Right atrium auricular region (tissue), 2 donors: ENCODE results near the gene MYADML2. TPM values are rescaled to one million over a fixed set of nuclear protein-coding genes. Genes with fewer than 3 reads are reported as not detected.
"Not testable (repeated sequence)": the region's sequence is repeated elsewhere in the genome, so short reads cannot be mapped to it uniquely, and the experiment has no call there.

Experiments
- DNase-seq: peaks from one replicate; pipeline ENCODE4 v3.0.0-alpha.2; 2019; ENCODE audit warnings: low spot score
- H3K27ac ChIP-seq, 2 donors: fragments of 200-600 bp; sonication (generic); 1 replicate in 1 of 2; 2 replicates in 1 of 2; pipeline ENCODE4 v1.5.1; 2016 to 2019
- H3K27me3 ChIP-seq, 2 donors: fragments of 200-600 bp; sonication (generic); one replicate each; pipeline versions ENCODE4 v1.5.1 to v1.6.0; 2017 to 2019
- H3K36me3 ChIP-seq: fragments of 200-600 bp; sonication (generic); one replicate; pipeline ENCODE4 v1.5.1; 2016
- H3K4me1 ChIP-seq, 2 donors: fragments of 200-600 bp; sonication (generic); one replicate each; pipeline versions ENCODE4 v1.5.1 to v1.6.0; 2017 to 2019
- H3K4me3 ChIP-seq, 2 donors: fragments of 200-600 bp; sonication (generic); 1 replicate in 1 of 2; 2 replicates in 1 of 2; pipeline ENCODE4 v1.5.1; 2017 to 2019; ENCODE audit warnings: mild to moderate bottlenecking in 1 of 2, moderate library complexity in 1 of 2
- H3K9me3 ChIP-seq, 2 donors: fragments of 200-600 bp; sonication (generic); one replicate each; pipeline ENCODE4 v1.5.1; 2019
- total RNA-seq, 2 donors: library from RNA; depleted of rRNA; stranded (reverse); fragments of >200 nt; gene quantifications; one replicate each; pipeline ENCODE4 v1.1.0, GENCODE V29; 2016
- TF ChIP-seq, protein P1 (sequence below), 2 donors: fragments of 200-600 bp; sonication (generic); IDR thresholded peaks; one replicate each; pipeline ENCODE4 v1.5.1; 2019; ENCODE audit warnings: antibody characterized with exemption in 2 of 2

Gene MYADML2
- total RNA-seq, 2 donors from 2014 or later, result 0.55 to 1.4 TPM

DNA sequence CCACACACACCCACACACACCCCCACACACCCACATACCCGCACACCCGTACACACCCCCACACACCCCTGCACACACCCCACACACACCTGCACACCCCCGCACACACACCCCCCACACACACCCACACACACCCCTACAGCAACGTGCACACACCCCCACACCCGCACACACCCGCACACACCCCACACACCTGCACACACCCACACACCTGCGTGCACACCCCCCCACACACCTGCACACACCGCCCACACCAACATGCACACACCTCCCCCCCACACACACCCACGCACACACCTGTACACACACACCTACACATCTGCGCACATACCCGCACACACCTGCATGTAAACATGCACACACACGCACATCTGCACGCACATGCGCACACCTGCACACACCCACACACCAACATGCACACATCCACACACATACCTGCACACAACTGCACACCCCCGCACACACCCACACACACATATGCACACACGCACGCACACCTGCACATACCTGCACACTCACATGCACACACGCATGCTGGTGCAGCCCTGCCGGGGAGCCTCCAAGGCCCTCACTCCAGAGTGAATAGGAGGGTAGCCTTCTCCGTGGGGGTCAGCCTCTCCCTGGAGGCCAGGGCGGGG lies 37.9 kb upstream of the MYADML2 start:
- no peak overlapping the region for H3K4me3 ChIP-seq
- no peak for DNase-seq
- H3K36me3 ChIP-seq, result peaks cover 32% of the 10 kb centered on the region
- H3K27ac ChIP-seq, result no peak overlapping the region
- TF ChIP-seq, protein P1, sequence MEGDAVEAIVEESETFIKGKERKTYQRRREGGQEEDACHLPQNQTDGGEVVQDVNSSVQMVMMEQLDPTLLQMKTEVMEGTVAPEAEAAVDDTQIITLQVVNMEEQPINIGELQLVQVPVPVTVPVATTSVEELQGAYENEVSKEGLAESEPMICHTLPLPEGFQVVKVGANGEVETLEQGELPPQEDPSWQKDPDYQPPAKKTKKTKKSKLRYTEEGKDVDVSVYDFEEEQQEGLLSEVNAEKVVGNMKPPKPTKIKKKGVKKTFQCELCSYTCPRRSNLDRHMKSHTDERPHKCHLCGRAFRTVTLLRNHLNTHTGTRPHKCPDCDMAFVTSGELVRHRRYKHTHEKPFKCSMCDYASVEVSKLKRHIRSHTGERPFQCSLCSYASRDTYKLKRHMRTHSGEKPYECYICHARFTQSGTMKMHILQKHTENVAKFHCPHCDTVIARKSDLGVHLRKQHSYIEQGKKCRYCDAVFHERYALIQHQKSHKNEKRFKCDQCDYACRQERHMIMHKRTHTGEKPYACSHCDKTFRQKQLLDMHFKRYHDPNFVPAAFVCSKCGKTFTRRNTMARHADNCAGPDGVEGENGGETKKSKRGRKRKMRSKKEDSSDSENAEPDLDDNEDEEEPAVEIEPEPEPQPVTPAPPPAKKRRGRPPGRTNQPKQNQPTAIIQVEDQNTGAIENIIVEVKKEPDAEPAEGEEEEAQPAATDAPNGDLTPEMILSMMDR (IDR thresholded peaks at IDR 0.05), result no peak
- no peaks in the 10 kb centered on the region for H3K27me3 ChIP-seq
- H3K9me3 ChIP-seq, result no peaks in the 10 kb centered on the region
- no peaks in the 10 kb centered on the region for H3K4me1 ChIP-seq

DNA sequence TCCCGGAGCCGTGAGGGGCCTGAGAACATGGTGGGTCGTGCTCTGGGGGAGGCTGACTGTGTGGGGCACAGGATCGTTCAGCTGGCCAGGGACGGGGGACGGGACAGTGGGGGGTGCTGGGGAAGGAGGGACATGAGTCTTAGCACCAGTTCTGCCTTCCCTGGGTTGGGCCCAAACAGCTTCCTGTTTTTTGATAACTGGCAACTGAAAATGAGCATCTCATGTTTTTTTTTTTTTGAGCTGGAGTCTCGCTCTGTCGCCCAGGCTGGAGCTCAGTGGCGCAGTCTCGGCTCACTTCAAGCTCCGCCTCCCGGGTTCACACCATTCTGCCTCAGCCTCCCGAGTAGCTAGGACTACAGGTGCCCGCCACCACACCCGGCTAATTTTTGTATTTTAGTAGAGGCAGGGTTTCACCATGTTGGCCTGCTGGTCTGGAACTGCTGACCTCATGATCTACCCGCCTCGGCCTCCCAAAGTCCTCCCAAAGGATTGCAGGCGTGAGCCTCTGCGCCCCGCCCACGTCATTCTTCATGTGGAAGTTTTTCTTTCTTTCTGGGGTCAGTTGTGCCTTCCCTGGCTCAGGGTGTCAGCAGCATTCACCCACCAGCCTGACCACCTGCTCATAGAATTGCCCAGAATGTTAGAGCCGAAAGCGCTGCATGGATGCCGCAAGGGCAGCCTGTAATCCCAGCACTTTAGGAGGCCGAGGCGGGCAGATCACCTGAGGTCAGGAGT lies 36.8 kb upstream of the MYADML2 start:
- H3K36me3 ChIP-seq, result peaks cover 32% of the 10 kb centered on the region
- no peak overlapping the region for H3K27ac ChIP-seq
- H3K27me3 ChIP-seq, result no peaks in the 10 kb centered on the region
- DNase-seq, result no peak
- H3K9me3 ChIP-seq, result no peaks in the 10 kb centered on the region
- H3K4me1 ChIP-seq, result peaks cover 0 to 3% of the 10 kb centered on the region in 2 donors
- no peak overlapping the region for H3K4me3 ChIP-seq
- TF ChIP-seq, protein P1 (IDR thresholded peaks at IDR 0.05), result no peak

DNA sequence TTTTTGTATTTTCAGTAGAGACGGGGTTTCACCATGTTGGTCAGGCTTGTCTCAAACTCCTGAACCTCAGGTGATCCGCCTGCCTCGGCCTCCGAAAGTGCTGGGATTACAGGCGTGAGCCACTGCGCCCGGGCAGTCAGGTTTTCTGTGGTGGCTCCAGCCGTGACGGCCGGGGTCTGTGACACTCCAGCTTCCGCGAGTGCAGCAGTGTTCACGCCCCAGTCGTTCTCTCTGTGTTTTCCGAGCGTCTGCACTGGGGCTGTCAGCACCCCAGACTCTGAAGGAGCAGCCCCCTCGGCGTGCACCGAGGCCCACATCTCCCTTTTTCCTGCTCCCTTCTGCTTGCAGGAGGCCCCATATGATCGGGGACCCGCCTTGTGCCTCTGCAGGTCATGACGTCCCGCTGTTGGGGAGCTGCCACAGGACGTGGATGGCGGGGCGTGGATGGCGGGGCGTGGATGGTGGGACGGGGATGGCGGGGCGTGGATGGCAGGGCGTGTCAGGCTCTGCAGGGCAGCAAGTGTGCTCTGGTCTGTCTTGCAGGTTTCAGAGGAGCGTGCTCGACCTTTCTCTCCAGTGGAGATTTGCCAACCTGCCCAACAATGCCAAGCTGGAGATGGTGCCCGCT lies 36.1 kb upstream of the MYADML2 start:
- Histone ChIP-seq H3K27me3 (no peaks in the 10 kb centered on the region), H3K36me3 (peaks cover 32% of the 10 kb centered on the region), H3K4me3 (no peak overlapping the region), H3K27ac (no peak overlapping the region), H3K9me3 (no peaks in the 10 kb centered on the region), H3K4me1 (peaks cover 0 to 10% of the 10 kb centered on the region in 2 donors)
- TF ChIP-seq, protein P1 (IDR thresholded peaks at IDR 0.05), result no peak
- no peak for DNase-seq

DNA sequence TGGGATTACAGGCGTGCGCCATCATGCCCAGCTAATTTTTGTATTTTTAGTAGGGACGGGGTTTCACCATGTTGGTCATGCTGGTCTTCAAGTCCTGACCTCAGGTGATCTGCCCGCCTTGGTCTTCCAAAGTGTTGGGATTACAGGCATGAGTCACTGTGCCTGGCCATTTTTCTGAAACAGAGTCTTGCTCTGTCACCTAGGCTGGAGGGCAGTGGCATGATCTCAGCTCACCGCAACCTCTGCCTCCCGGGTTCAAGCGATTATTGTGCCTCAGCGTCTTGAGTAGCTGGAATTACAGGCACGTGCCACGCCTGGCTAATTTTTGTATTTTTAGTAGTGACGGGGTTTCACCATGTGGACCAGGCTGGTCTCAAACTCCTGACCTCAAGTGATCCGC lies 34.5 kb upstream of the MYADML2 start:
- H3K36me3 ChIP-seq, result peaks cover 29% of the 10 kb centered on the region

DNA sequence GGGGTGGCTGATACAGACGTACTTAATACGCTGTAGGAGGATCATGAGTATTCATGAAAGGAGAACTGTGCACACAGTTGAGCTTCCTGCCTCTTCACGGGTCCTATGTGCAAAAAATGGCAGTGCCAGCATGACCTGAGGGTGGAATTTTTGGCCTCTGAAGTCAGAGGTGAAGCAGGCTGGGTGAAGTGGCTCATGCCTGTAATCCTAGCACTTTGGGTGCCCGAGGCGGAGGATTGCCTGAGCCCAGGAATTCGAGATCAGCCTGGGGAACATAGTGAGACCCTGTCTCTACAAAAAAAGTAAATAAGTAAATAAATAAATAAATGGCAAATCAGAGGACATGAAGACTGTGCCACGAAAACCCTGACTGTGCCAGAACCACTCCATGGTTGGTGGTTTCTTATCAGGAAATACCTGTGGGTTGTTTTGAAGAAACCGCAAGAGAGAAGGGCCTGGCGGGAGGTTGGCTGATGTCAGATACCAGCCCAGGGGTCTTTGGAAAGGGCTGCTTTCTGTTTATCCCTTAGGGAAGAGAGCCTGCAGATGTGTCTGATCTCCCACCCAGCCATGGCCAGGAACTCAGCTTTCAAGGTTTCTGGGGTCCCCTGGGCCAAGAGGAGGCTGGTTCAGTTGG lies 33.8 kb upstream of the MYADML2 start:
- no peak overlapping the region for H3K27ac ChIP-seq
- H3K36me3 ChIP-seq, result peaks cover 22% of the 10 kb centered on the region
- peaks cover 0 to 20% of the 10 kb centered on the region in 2 donors for H3K4me1 ChIP-seq
- TF ChIP-seq, protein P1 (IDR thresholded peaks at IDR 0.05), result no peak
- no peaks in the 10 kb centered on the region for H3K27me3 ChIP-seq
- no peak overlapping the region for H3K4me3 ChIP-seq
- no peaks in the 10 kb centered on the region for H3K9me3 ChIP-seq
- no peak for DNase-seq

More for the DNA sequence above, 34.5 kb upstream of the MYADML2 start:
- not testable (repeated sequence) for H3K27ac ChIP-seq, H3K9me3 ChIP-seq, DNase-seq, H3K4me3 ChIP-seq, H3K27me3 ChIP-seq
- H3K4me1 ChIP-seq, result peaks cover 0 to 17% of the 10 kb centered on the region in 2 donors

DNA sequence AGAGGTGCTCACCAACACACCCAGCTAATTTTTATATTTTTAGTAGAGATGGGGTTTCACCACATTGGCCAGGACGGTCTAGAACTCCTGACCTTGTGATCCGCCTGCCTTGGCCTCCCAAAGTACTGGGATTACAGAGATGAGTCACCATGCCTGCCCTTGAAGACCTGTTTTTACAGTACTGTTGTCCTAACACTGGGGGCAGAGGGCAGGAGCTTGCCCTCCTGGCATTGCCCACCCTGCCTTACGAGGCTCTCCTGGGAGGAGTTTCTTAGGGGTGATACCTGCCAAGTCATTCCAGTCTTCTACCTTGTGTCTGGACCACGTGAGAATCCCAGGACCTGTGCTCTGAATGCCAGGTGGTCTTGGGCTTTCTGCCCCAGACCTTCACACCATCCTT lies 33.1 kb upstream of the MYADML2 start:
- no peak overlapping the region for H3K4me3 ChIP-seq
- no peak overlapping the region for H3K27ac ChIP-seq
- TF ChIP-seq, protein P1 (IDR thresholded peaks at IDR 0.05), result no peak
- DNase-seq, result no peak
- H3K9me3 ChIP-seq, result no peaks in the 10 kb centered on the region
- H3K4me1 ChIP-seq, result peaks cover 0 to 20% of the 10 kb centered on the region in 2 donors
- peaks cover 15% of the 10 kb centered on the region for H3K36me3 ChIP-seq
- no peaks in the 10 kb centered on the region for H3K27me3 ChIP-seq
